Keratinocyte (primary cell): Measurements from ENCODE around the gene PELI1. TPM values are rescaled to one million over a fixed set of nuclear protein-coding genes. Genes with fewer than 3 reads are reported as not detected.
A peak's percentile ranks its signal among the peaks of the same experiment; 100 is the strongest.

Source experiments
- DNase-seq: peaks from one replicate; pipeline ENCODE4 v3.0.0-alpha.2; 2011; ENCODE audit warnings: low read depth, missing footprints, low spot score
- FAIRE-seq: peaks from 2 replicates; lab custom pipeline; 2011; peaks lifted over from hg19 to GRCh38; lab: Jason Lieb, UNC
- H2AFZ ChIP-seq: 2 replicates; pipeline ENCODE4 v1.6.0; 2012; ENCODE audit warnings: low read length, control low read depth, inconsistent platforms; ENCODE audit not compliant: control insufficient read depth
- H3K27ac ChIP-seq: 2 replicates; pipeline ENCODE4 v1.5.1; 2011; ENCODE audit warnings: low read length; ENCODE audit not compliant: control insufficient read depth, insufficient read depth
- H3K27me3 ChIP-seq: 3 replicates; pipeline ENCODE4 v1.6.0; 2011; ENCODE audit warnings: low read length; ENCODE audit not compliant: control insufficient read depth, insufficient read depth; ENCODE audit errors: extremely low read depth
- H3K36me3 ChIP-seq, 2 experiments: 2 replicates in 1 of 2; 3 replicates in 1 of 2; pipeline ENCODE4 v1.5.1; 2011; ENCODE audit warnings: low read length in 2 of 2, mild to moderate bottlenecking in 1 of 2; ENCODE audit not compliant: control insufficient read depth in 2 of 2, insufficient read depth in 2 of 2; ENCODE audit errors: extremely low read depth in 1 of 2
- H3K4me1 ChIP-seq: 3 replicates; pipeline ENCODE4 v1.5.1; 2011; ENCODE audit warnings: low read length; ENCODE audit not compliant: control insufficient read depth, insufficient read depth; ENCODE audit errors: extremely low read depth
- H3K4me2 ChIP-seq: 3 replicates; pipeline ENCODE4 v1.6.0; 2011; ENCODE audit warnings: low read depth, low read length; ENCODE audit not compliant: control insufficient read depth, insufficient read depth; ENCODE audit errors: extremely low read depth
- H3K4me3 ChIP-seq, 3 experiments: fragments of 200-600 bp in 1 of 3; sonication (generic) in 1 of 3; 2 replicates in 2 of 3; 3 replicates in 1 of 3; pipeline ENCODE4 v1.5.1; 2011 to 2016; ENCODE audit warnings: low read length in 3 of 3, mild to moderate bottlenecking in 3 of 3, control low read depth in 2 of 3, inconsistent platforms in 1 of 3, low read depth in 1 of 3, mixed read lengths in 1 of 3, mixed run types in 1 of 3, moderate library complexity in 1 of 3; ENCODE audit not compliant: control insufficient read depth in 2 of 3, insufficient read depth in 2 of 3; ENCODE audit errors: extremely low read depth in 1 of 3
- H3K79me2 ChIP-seq: 2 replicates; pipeline ENCODE4 v1.6.0; 2012; ENCODE audit warnings: low read length; ENCODE audit not compliant: control insufficient read depth, insufficient read depth
- H3K9ac ChIP-seq: 3 replicates; pipeline ENCODE4 v1.6.0; 2011; ENCODE audit warnings: low read length; ENCODE audit not compliant: control insufficient read depth, insufficient read depth; ENCODE audit errors: extremely low read depth
- H3K9me1 ChIP-seq: 3 replicates; pipeline ENCODE4 v1.6.0; 2011; ENCODE audit warnings: low read length; ENCODE audit not compliant: control insufficient read depth, insufficient read depth; ENCODE audit errors: extremely low read depth
- H3K9me3 ChIP-seq: 2 replicates; pipeline ENCODE4 v1.5.1; 2012; ENCODE audit warnings: low read depth, low read length; ENCODE audit not compliant: control insufficient read depth
- H4K20me1 ChIP-seq: 3 replicates; pipeline ENCODE4 v1.6.0; 2011; ENCODE audit warnings: low read length; ENCODE audit not compliant: control insufficient read depth, insufficient read depth; ENCODE audit errors: extremely low read depth
- CTCF ChIP-seq, 3 experiments: IDR thresholded peaks in 1 of 3; conservative IDR thresholded peaks in 1 of 3; optimal IDR thresholded peaks in 1 of 3; 2 replicates in 2 of 3; 3 replicates in 1 of 3; pipeline versions ENCODE3 to v1.5.1; 2011; ENCODE audit warnings: low read length in 3 of 3, mild to moderate bottlenecking in 3 of 3, moderate library complexity in 2 of 3, control low read depth in 1 of 3, inconsistent platforms in 1 of 3; ENCODE audit not compliant: insufficient read depth in 2 of 3; ENCODE audit errors: extremely low read depth in 1 of 3
- EZH2 ChIP-seq: IDR thresholded peaks from one replicate; pipeline ENCODE4 v1.6.1; 2012; ENCODE audit warnings: inconsistent platforms, mild to moderate bottlenecking, low read length, moderate library complexity
- dilution Hi-C: fragments of 300-500 bp; cut with MboI; formaldehyde crosslinking; loops from one replicate; pipeline ENCODE4 v1.7.0; 2020; ENCODE audit warnings: low sequenced_read_pairs; ENCODE audit not compliant: extremely low pct_ligation_motif_present
- polyA plus RNA-seq, 5 experiments: library from polyadenylated mRNA; depleted of rRNA in 3 of 5; stranded (reverse) in 3 of 5; stranded (forward) in 1 of 5; unstranded in 1 of 5; fragments of >200 nt; gene quantifications; 1 replicate in 1 of 5; 2 replicates in 3 of 5; 3 replicates in 1 of 5; pipeline versions ENCODE4 v1.2.1 to v1.2.3, GENCODE V29; 2011 to 2012; ENCODE audit warnings: missing spikeins in 2 of 5, low read depth in 1 of 5, low replicate concordance in 1 of 5

PELI1 gene
- polyA plus RNA-seq, 1 donor (not counting 4 experiments of a cell fraction or from before 2014, with no cell fraction given) = 21.2 TPM

DNA sequence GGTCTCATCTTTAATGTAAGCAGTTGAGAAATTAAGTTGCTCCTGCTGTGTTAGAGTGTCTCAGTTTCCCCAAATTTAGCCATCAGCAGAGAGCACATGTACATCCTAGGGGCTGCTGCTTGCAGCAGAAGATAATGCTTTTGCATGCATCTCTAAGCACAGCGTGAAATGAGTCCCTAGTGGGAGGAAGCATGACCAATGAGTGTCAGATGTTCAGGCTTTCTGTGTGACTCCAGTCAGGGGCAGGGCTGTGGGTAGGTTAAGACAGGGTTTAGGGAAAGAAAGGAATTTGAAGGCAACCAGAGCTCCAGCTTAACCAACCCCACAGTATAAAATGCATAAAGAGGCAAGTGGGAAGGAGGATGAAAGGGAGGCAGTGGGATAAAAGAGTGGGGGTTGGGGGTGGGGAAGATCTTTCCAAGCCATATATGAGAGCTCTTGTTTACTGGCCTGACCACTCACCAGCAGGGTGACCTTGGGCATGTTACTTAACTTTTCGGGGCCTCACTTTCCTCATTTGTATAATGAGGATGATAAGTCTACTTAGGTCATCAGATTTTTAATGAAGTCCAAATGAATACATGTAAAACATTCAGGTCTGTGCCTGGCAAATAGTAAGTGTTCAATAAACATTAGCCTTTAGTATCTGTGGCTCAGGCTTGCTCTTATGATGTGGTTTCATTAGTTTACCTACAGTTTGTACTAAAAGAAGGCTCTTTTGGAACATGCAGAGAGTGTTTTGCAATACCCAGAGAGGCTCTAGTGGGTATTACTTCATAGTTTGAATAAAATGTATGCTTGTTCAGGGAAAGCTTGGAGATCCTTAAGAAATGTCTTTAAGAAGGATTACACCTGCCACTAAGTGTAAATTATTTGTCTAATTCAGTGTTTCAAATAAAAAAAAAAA is 42.7 kb upstream of the PELI1 start:
- Histone ChIP-seq H3K36me3 (no peaks in the 10 kb centered on the region), H3K4me2 (no peak overlapping the region), H3K4me1 (no peaks in the 10 kb centered on the region), H3K9me1 (no peaks in the 10 kb centered on the region), H2AFZ (no peak overlapping the region), H3K27me3 (no peaks in the 10 kb centered on the region), H3K9ac (no peak overlapping the region), H3K4me3 (no peak overlapping the region), H3K27ac (no peak overlapping the region), H3K9me3 (no peaks in the 10 kb centered on the region), H3K79me2 (no peaks in the 10 kb centered on the region), H4K20me1 (no peaks in the 10 kb centered on the region)
- DNase-seq = no peak
- TF ChIP-seq EZH2 (no peak), CTCF (optimal IDR thresholded peaks at IDR 0.05 in 1 of 3, IDR thresholded peaks at IDR 0.05 in 1 of 3, conservative IDR thresholded peaks at IDR 0.05 in 1 of 3; ENCODE audit: extremely low read depth in 1 of 3, insufficient read depth in 2 of 3, low read length in 3 of 3) (no peak)
- dilution Hi-C loops = no loop called here
- peak; percentile 5 for FAIRE-seq

- dilution Hi-C loops = no loop called here
- H3K4me2 ChIP-seq = peak overlapping the region; percentile 69
- H3K4me1 ChIP-seq = peaks cover 5% of the 10 kb centered on the region
- no peak overlapping the region for H3K9ac ChIP-seq
- no peaks in the 10 kb centered on the region for H3K9me3 ChIP-seq
- peak overlapping the region in 1 of 3 experiments; percentile 16 for H3K4me3 ChIP-seq
- H3K27ac ChIP-seq = peak overlapping the region; percentile 47
- H3K79me2 ChIP-seq = no peaks in the 10 kb centered on the region
- H4K20me1 ChIP-seq = no peaks in the 10 kb centered on the region
- FAIRE-seq (peak; percentile 62), DNase-seq (no peak)
- H2AFZ ChIP-seq = peak overlapping the region; percentile 50
- no peaks in the 10 kb centered on the region for H3K27me3 ChIP-seq
- H3K36me3 ChIP-seq = no peaks in the 10 kb centered on the region
- TF ChIP-seq CTCF (optimal IDR thresholded peaks at IDR 0.05 in 1 of 3, IDR thresholded peaks at IDR 0.05 in 1 of 3, conservative IDR thresholded peaks at IDR 0.05 in 1 of 3; ENCODE audit: extremely low read depth in 1 of 3, insufficient read depth in 2 of 3, low read length in 3 of 3) = no peak
- TF ChIP-seq EZH2 = no peak
- no peaks in the 10 kb centered on the region for H3K9me1 ChIP-seq
Observed at GRCh38 chr2:64179582-64180321, 35.5 kb upstream of the PELI1 start.
